B cell (primary cell): ENCODE results near the gene CKS2.
A peak's percentile ranks its signal among the peaks of the same experiment; 100 is the strongest.

Source experiments
- CTCF ChIP-seq: fragments of 200-600 bp; IDR thresholded peaks from one replicate; pipeline ENCODE4 v1.8.0; 2022; ENCODE audit warnings: antibody characterized with exemption, mild to moderate bottlenecking
- EZH2 ChIP-seq: IDR thresholded peaks from 2 replicates; pipeline ENCODE4 v1.6.1; 2012; ENCODE audit warnings: borderline replicate concordance, low read depth, mild to moderate bottlenecking, moderate library complexity, low read length; ENCODE audit not compliant: insufficient read depth, poor library complexity, severe bottlenecking

- TF ChIP-seq CTCF (peak; percentile 82), EZH2 (no peak)
These were observed 7.4 kb downstream of the CKS2 start, which contains the start of gene SECISBP2 for GRCh38 chr9:89318123-89319014.
